ENCODE measurements around the gene RIMS4. TPM values are rescaled to one million over a fixed set of nuclear protein-coding genes. Genes with fewer than 3 reads are reported as not detected.

Gene RIMS4
- total and polyA plus RNA-seq, 10 of the 15 experiments (the other 5 are each of a cell fraction or from before 2014, with no cell fraction given): under 0.01 to 0.07 (median 0.05) TPM; not detected in 5

DNA sequence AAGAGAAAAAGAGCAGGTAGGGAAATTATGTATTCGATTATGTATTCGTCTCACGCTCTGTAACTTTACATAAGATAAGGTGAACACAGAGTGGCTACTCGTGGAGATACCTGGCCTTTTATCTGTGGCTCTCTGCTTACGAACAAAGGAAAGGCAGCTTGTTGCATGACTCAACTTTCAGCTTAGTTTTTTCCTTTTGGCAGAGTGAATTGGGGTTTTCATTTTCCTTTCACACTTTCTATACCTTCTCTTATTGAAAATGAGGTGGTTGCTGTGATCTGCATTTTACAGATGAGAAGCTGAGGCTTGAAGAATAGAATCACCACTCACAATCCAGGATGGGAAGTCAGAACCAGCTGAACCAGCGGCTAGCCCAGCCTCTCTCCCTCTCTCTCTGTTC lies 78.0 kb downstream of the RIMS4 start:
- Histone ChIP-seq H3K4me1 (ENCODE audit: control insufficient read depth, insufficient read depth, low read length) (peaks cover 7% of the 10 kb centered on the region), H3K4me3 (no peak overlapping the region), H3K4me2 (ENCODE audit: control insufficient read depth, insufficient read depth) (no peak overlapping the region), H3K79me2 (ENCODE audit: control insufficient read depth, insufficient read depth, low read length) (no peaks in the 10 kb centered on the region), H3K9me3 (replicated peaks; ENCODE audit: control insufficient read depth, insufficient read depth, low read length) (peaks cover 4% of the 10 kb centered on the region; the same call in 2 of the 3 replicates), H3K9ac (ENCODE audit: control insufficient read depth, insufficient read depth, low read length) (no peak overlapping the region), H3K27ac (ENCODE audit: control insufficient read depth, insufficient read depth) (no peak overlapping the region), H3K27me3 (replicated peaks in 1 of 2; ENCODE audit: control insufficient read depth in 2 of 2, insufficient read depth in 2 of 2, low read length in 1 of 2) (no peaks in the 10 kb centered on the region), H2AFZ (ENCODE audit: control insufficient read depth, low read depth, low read length) (no peak overlapping the region), H4K20me1 (ENCODE audit: control insufficient read depth, insufficient read depth) (no peaks in the 10 kb centered on the region), H3K36me3 (ENCODE audit: control insufficient read depth in 2 of 2, insufficient read depth in 2 of 2, low read length in 1 of 2) (no peaks in the 10 kb centered on the region)
- in situ Hi-C loops (cut with MboI) (loop anchor here (5.0 kb wide), 1 partner anchor 45 kb away; no protein-coding TSS in a partner anchor), intact Hi-C loops (cut with micrococcal nuclease; ENCODE audit: unreplicated experiment) (loop anchor here (5.0 kb wide), 1 partner anchor 345 kb away; no protein-coding TSS in a partner anchor)
- WGBS (ENCODE audit: insufficient coverage, insufficient replicate concordance, low lambda C conversion rate, missing lambda C conversion rate): 34% methylated on average over 6 of the region's 6 CpGs
- TF ChIP-seq YY1 (IDR thresholded peaks at IDR 0.05; ENCODE audit: low read depth, low read length) (no peak), KAT2A (conservative IDR thresholded peaks at IDR 0.05; ENCODE audit: control insufficient read depth, low read depth, low read length) (no peak), STAT3 (IDR thresholded peaks at IDR 0.05; ENCODE audit: low read depth, low read length) (no peak), PAX5 (IDR thresholded peaks at IDR 0.05; ENCODE audit: borderline replicate concordance, low read depth, low read length) (no peak), NFYB (IDR thresholded peaks at IDR 0.05; ENCODE audit: insufficient read depth, low read depth, low read length) (no peak), CBX3 (IDR thresholded peaks at IDR 0.05; ENCODE audit: borderline replicate concordance, low read depth) (no peak), CHD1 (IDR thresholded peaks at IDR 0.05; ENCODE audit: low read depth, low read length) (no peak)
- TF ChIP-seq, protein P1, sequence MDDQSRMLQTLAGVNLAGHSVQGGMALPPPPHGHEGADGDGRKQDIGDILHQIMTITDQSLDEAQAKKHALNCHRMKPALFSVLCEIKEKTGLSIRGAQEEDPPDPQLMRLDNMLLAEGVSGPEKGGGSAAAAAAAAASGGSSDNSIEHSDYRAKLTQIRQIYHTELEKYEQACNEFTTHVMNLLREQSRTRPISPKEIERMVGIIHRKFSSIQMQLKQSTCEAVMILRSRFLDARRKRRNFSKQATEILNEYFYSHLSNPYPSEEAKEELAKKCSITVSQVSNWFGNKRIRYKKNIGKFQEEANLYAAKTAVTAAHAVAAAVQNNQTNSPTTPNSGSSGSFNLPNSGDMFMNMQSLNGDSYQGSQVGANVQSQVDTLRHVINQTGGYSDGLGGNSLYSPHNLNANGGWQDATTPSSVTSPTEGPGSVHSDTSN (IDR thresholded peaks at IDR 0.05; ENCODE audit: insufficient replicate concordance, low read depth, low read length): no peak
- TF ChIP-seq, protein P2, sequence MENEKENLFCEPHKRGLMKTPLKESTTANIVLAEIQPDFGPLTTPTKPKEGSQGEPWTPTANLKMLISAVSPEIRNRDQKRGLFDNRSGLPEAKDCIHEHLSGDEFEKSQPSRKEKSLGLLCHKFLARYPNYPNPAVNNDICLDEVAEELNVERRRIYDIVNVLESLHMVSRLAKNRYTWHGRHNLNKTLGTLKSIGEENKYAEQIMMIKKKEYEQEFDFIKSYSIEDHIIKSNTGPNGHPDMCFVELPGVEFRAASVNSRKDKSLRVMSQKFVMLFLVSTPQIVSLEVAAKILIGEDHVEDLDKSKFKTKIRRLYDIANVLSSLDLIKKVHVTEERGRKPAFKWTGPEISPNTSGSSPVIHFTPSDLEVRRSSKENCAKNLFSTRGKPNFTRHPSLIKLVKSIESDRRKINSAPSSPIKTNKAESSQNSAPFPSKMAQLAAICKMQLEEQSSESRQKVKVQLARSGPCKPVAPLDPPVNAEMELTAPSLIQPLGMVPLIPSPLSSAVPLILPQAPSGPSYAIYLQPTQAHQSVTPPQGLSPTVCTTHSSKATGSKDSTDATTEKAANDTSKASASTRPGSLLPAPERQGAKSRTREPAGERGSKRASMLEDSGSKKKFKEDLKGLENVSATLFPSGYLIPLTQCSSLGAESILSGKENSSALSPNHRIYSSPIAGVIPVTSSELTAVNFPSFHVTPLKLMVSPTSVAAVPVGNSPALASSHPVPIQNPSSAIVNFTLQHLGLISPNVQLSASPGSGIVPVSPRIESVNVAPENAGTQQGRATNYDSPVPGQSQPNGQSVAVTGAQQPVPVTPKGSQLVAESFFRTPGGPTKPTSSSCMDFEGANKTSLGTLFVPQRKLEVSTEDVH (IDR thresholded peaks at IDR 0.05; ENCODE audit: low read depth, partially characterized antibody): no peak
- ATAC-seq (no peak; the same call in 2 of the 3 replicates), FAIRE-seq (peak; percentile 52), DNase-seq (ENCODE audit: low read depth, low spot score) (no peak)
- no TSS peak for BruUV-seq (replicated peaks)
- RAD21 ChIA-PET (ENCODE audit: unreplicated experiment): interaction anchor here (1.5 to 2.0 kb wide), 2 partner anchors 48 to 122 kb away, joined by 4 to 38 read pairs; no protein-coding TSS in a partner anchor
- SMC1A ChIA-PET (ENCODE audit: uncharacterized antibody, unreplicated experiment): interaction anchor here (0.6 to 3.6 kb wide), 6 partner anchors 14 to 135 kb away, joined by 3 to 25 read pairs (median 3); no protein-coding TSS in a partner anchor
- CTCF ChIA-PET: interaction anchor here (0.7 to 8.2 kb wide), 11 partner anchors 11 to 615 kb away, joined by 3 to 91 read pairs (median 4); partner anchors contain the start of gene FITM2
- POLR2A ChIA-PET: no interaction called here
